ENCODE measurements around the gene ZMIZ1.

The ZMIZ1 gene

DNA sequence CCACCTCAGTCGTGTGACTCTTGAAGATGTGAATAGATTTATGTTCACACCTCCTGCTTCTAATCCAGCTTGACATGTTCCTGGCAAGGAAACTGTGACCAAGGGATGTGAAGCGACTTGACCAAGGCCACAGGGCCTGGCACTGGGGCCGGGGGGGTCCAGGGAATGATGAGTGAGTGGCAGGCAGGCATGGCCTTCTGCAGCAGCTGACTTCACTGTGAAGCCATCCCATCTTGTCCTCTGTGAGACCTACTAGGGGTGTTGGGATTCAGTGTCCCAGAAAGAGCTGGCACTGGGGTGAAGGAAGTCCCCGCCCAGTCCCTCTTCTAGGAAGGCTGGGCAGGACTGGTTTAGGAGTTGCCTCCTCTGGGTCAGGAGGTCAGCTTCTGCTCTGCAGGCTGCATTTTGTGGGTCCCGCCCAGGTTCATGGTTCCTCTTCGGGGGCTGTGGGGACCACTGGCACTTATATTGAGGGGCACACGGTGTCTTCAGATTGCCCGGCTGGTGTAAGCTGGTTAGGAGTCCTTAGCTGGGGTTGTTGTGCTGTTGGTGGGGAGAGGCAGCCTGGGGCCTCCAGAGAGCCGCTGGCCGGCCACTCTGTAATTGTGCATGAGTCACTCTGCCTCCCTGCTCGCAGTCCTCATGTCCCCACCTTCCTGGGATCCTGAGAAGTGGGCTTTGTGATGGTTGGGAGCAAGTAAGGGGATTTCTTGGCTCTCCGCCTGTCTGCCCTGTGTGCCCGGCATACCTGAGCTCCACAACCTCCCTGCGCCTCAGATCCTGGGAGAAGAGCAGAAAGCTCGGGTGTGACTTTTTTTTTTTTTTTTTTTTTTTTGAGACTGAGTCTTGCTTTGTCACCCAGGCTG, 11.0 kb downstream of the ZMIZ1 start:
- FAIRE-seq (no peak), DNase-seq (ENCODE audit: insufficient read length, low spot score) (no peak)

DNA sequence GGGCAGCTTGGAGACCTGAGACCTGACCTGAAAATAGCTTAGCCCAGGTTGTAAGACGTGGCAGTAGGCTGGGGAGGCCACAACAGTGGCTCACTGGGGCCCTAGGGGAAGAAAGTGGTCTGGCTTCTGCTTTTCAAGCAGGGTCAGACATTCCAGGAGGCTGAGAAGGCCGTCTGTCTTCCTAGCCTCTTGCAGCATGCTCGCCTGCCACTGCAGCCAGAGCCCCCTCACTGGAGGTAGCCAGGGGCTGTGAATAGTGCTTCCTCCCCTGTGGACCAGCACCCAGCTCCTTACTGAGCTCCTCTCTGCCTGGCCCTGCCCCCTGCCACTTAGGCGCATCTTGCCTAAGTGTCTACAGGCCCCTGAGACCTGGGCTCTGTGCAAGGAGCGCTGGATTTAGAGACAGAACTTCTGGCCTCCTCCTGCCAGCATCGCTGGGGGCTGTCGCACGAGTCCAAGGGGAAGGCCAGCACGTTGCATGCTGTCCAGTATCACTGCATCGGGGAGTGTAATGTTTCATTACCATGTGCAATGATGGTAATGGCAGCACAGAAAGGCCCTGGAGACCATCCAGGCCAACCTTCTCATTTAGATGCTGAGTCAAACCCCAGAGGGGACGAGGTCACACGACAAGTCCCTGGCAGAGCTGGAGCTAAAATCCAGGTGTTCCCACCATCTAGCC, 12.7 kb downstream of the ZMIZ1 start:
- FAIRE-seq (no peak), DNase-seq (ENCODE audit: insufficient read length, low spot score) (no peak)

DNA sequence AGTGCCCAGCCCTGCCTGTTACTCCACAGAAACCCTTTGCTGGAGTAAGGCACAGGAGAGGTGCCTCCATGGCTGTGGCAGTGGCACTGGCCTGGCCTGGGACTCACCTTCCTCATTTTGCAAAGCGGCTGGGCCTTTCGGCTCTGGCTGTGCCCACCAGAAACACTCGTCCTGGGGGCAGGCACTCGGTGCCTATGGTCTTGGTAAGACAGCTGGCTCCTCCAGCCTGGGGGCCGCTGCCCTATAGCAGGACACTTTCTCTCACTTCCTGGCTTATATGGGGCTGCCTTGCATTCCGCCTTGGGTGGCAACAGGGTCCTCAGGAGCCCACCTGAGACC, 13.2 kb downstream of the ZMIZ1 start:
- FAIRE-seq (no peak), DNase-seq (ENCODE audit: insufficient read length, low spot score) (no peak)

GRCh38 chr10:79082631-79083596, 14.1 kb downstream of the ZMIZ1 start:
- no peak for DNase-seq (ENCODE audit: insufficient read length, low spot score)
- FAIRE-seq: no peak

- peak; percentile 8 for FAIRE-seq
- no peak for DNase-seq (ENCODE audit: insufficient read length, low spot score)
Observed at GRCh38 chr10:79084012-79084971, 15.5 kb downstream of the ZMIZ1 start.

DNA sequence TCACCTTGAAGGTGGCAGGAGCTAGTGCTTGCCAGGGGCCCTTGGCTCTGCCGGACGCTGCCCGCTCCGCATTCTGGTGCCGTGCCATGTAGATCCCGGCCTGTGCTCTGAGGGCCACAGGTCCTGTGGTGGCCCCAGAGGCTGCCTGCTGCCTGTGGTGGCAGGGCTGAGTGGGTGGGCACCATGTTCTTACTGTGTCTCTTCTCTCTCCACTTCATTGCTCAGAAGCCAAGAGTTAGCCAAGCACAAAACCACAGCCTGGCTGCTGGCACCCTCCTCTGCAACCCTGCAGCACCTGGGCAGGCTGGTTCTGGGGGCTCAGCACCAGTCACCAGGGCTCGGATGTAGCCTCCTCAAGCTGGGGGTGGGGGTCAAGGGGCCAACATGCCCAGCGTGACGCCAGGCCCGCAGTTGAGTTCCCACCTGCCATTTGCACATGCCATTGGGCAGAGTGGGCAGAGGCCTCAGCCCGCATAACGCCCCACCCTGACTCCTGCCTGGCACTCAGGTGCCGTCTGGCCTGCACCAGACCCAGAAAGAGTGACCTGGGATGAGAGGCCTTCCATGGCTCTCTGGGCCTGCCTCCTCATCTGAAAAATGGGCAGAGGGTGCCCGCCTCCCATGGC, 16.3 kb downstream of the ZMIZ1 start:
- FAIRE-seq (no peak), DNase-seq (ENCODE audit: insufficient read length, low spot score) (no peak)

DNA sequence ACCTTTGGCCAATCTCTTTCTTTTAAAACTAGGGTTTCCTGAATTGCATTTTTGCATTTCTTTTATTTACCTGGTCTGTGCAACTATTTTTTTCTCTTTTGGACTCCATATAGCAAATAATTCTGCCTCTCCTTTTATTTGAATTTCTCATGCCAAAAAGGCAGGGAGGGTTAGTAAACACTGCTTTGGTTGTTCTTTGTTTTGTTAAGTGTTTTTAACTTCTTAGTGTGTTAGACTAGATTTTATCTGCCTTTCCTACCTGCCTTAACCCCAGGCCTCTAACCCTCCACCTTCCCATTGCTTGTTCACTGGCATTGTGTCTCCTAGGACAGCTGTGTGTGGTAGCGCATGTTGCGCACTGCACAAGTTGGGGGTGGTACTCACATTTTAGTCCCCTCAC, 18.1 kb downstream of the ZMIZ1 start:
- FAIRE-seq (no peak), DNase-seq (ENCODE audit: insufficient read length, low spot score) (no peak)

DNA sequence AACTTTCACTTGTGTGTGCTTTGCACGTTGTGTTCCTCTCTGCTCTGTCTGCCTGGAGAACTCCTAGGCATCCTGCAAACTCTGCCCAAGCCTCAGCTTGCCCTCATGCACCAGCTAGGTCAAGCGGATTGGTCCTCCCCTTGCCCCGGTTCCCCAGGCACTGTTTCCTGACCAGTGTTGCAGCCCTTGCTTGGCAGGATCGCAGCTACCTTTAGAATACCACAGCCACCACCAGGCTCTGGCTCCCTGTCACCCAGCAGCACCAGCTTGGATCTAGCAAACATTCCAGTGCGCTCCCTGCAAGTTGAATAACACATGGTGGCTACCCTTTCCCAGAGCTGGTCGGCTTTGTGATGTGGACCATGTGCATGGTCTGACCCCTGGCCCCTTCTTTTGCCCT, 19.0 kb downstream of the ZMIZ1 start:
- no peak for FAIRE-seq
- DNase-seq (ENCODE audit: insufficient read length, low spot score): no peak

- DNase-seq (ENCODE audit: insufficient read length, low spot score) (no peak), FAIRE-seq (no peak)
Observed at GRCh38 chr10:79088176-79088575, 19.4 kb downstream of the ZMIZ1 start.

GRCh38 chr10:79088613-79089355, 20.0 kb downstream of the ZMIZ1 start:
- FAIRE-seq (no peak), DNase-seq (ENCODE audit: insufficient read length, low spot score) (no peak)

GRCh38 chr10:79089632-79090031, 20.9 kb downstream of the ZMIZ1 start:
- FAIRE-seq: no peak
- DNase-seq (ENCODE audit: insufficient read length, low spot score): no peak

GRCh38 chr10:79090134-79090803, 21.5 kb downstream of the ZMIZ1 start:
- no peak for DNase-seq (ENCODE audit: insufficient read length, low spot score)
- peak; percentile 35 for FAIRE-seq

DNA sequence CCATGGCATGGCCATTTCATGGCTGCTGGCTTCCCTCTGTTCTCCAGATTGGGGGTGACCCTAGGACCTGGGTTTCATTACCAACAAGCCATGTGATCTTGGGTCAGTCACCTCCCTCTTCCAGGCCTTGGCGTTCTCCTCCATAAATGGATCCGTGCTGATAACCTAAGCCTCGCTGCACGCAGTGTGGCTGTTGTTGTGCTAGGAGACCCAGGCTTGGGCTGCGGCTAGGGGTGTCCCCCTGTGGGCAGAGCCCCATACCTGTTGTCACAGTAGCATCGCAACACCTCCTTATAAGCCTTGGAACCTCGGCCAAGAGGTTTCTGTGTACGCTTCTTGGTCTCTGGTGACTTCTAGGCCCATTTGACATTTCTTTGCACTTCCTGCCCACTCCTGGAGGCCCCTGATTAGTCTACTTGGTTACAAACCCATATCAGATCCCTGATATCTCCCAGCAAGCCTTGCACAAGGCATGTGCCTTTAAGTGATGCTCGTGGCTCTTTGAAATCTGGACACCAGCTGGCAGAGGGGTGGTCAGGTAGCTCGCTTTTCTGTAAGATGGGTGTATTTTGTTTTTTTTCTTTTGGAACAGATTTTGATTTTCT, 23.6 kb downstream of the ZMIZ1 start:
- FAIRE-seq (no peak), DNase-seq (ENCODE audit: insufficient read length, low spot score) (no peak)

- DNase-seq (ENCODE audit: insufficient read length, low spot score): no peak
- no peak for FAIRE-seq
Observed at GRCh38 chr10:79093658-79094411, 25.1 kb downstream of the ZMIZ1 start.

DNA sequence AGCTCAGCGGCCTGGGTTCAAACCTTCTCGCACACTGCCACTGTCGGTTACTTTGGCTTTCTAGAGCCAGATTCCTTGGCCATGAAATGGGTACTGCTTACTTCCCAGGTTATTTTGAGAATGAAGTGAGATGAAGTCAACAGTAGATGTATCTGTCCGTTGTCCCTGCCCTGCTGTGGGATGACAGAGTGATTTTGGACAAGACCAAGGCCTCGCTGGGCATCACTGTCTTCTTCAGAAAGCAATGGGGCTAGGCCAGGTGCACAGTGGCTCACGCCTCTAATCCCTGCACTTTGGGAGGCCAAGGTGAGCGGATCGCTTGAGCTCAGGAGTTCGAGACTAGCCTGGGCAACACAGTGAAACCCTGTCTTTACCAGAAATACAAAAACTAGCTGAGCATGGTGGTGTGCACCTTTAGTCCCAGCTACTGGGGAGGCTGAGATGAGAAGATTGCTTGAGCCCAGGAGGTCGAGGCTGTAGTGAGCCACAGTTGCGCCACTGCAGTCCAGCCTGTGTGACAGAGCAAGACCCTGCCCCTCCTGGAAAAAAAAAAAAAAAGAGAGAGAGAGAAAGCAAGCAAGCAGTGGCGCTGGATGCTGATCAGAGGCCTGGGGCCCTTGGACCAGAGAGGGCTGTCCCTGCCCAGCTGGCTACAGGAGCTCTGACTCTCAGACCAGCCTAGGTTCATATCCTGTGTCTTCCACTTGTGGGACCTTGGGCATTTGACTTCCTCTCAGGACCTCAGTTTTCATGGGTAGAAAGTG, 25.8 kb downstream of the ZMIZ1 start:
- DNase-seq (ENCODE audit: insufficient read length, low spot score): no peak
- no peak for FAIRE-seq

DNA sequence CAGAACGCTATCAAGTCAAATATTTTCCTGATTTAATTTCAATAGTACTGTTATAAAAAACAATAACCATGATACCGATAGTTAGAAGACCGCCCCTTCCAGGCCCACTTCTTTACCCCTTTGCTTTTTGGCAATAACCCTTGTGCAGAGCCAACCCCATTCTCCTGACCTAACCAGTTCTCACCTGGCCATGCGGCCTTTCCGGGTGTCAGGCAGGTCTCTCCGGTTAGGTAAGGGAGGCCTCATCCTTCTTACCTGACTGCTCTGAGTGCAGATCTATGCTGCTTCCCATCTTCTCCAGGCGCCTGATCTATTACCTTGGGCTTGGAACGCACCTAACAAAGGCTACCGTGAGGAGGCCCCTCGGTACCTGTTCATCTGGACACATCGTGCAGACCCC, 26.6 kb downstream of the ZMIZ1 start:
- no peak for DNase-seq (ENCODE audit: insufficient read length, low spot score)
- FAIRE-seq: no peak

GRCh38 chr10:79096514-79096913, 27.7 kb downstream of the ZMIZ1 start:
- DNase-seq (ENCODE audit: insufficient read length, low spot score): no peak
- no peak for FAIRE-seq

All from GM19239 (cell line).